Cardiac fibroblast (primary cell): Measurements from ENCODE around the gene CACNB1.

Experiments used
- DNase-seq, 2 donors: peaks; one replicate each; pipeline versions ENCODE4 v3.0.0 to v3.0.0-alpha.2; 2010; ENCODE audit warnings: low read depth in 2 of 2
- H3K4me3 ChIP-seq, 2 donors: replicated peaks in 1 of 2; 1 replicate in 1 of 2; 2 replicates in 1 of 2; pipeline ENCODE4 v1.5.1; 2011; ENCODE audit warnings: low read depth in 2 of 2, low read length in 2 of 2, mild to moderate bottlenecking in 2 of 2, moderate library complexity in 1 of 2
- CTCF ChIP-seq: IDR thresholded peaks from one replicate; pipeline ENCODE4 v1.5.1; 2011; ENCODE audit warnings: low read depth, mild to moderate bottlenecking, low read length, inconsistent platforms

CACNB1 gene

GRCh38 chr17:39231591-39232551 is 34.4 kb upstream of the CACNB1 start:
- DNase-seq = peak; percentile 53 to 62
- TF ChIP-seq CTCF = peak; percentile 93
- H3K4me3 ChIP-seq = no peak overlapping the region

GRCh38 chr17:39231091-39231561 is 33.7 kb upstream of the CACNB1 start:
- TF ChIP-seq CTCF = no peak
- H3K4me3 ChIP-seq = no peak overlapping the region
- no peak for DNase-seq

GRCh38 chr17:39230361-39230760 is 32.9 kb upstream of the CACNB1 start:
- no peak for TF ChIP-seq CTCF
- no peak for DNase-seq
- no peak overlapping the region for H3K4me3 ChIP-seq

GRCh38 chr17:39229274-39229913 is 31.9 kb upstream of the CACNB1 start:
- H3K4me3 ChIP-seq = no peak overlapping the region
- DNase-seq = peak; percentile 77 to 83
- TF ChIP-seq CTCF = no peak

GRCh38 chr17:39227364-39227919 is 30.0 kb upstream of the CACNB1 start:
- DNase-seq = no peak
- no peak for TF ChIP-seq CTCF
- H3K4me3 ChIP-seq = no peak overlapping the region

GRCh38 chr17:39225959-39226683 is 28.7 kb upstream of the CACNB1 start:
- H3K4me3 ChIP-seq = peak overlapping the region; percentile 36 to 42
- no peak for TF ChIP-seq CTCF
- DNase-seq = peak; percentile 23 to 64
